Left ventricle myocardium superior (tissue), 1 donor: Measurements from ENCODE around the gene C1orf115. TPM values are rescaled to one million over a fixed set of nuclear protein-coding genes. Genes with fewer than 3 reads are reported as not detected.
"Not testable (repeated sequence)": the region's sequence is repeated elsewhere in the genome, so short reads cannot be mapped to it uniquely, and the experiment has no call there.

ENCODE experiments used
- ATAC-seq: fragments of 200-7000 bp; cut with Tn5 transposase; one replicate; pipeline ENCODE4 v1.9.1; 2020; ENCODE audit warnings: mild to moderate bottlenecking, moderate library complexity
- DNase-seq: peaks from one replicate; pipeline ENCODE4 v3.0.0-alpha.2; 2020
- intact Hi-C: fragments of 100-400 bp; cut with micrococcal nuclease; formaldehyde crosslinking; loops from one replicate; pipeline ENCODE4 v1.11.0; 2022
- total RNA-seq: library from RNA; stranded (reverse); fragmentation: NEBNext Ultra II Directional; extraction: Animal tissue kit (Norgen Biotek cat#: 25700); gene quantifications from one replicate; pipeline ENCODE4 v1.2.1, GENCODE V29; 2021
- donor health status: DM: no; HTN: yes; CAD: no; lungs with severe emphysema.

Gene C1orf115
- total RNA-seq, 1 donor from 2014 or later, result 22.7 TPM

GRCh38 chr1:220710333-220710732 lies 20.2 kb downstream of the C1orf115 start:
- ATAC-seq (no peak), DNase-seq (no peak)
- intact Hi-C loops, result no loop called here

GRCh38 chr1:220711056-220711809 lies 21.1 kb downstream of the C1orf115 start:
- intact Hi-C loops, result no loop called here
- ATAC-seq, result peak; percentile 25
- DNase-seq, result no peak

DNA sequence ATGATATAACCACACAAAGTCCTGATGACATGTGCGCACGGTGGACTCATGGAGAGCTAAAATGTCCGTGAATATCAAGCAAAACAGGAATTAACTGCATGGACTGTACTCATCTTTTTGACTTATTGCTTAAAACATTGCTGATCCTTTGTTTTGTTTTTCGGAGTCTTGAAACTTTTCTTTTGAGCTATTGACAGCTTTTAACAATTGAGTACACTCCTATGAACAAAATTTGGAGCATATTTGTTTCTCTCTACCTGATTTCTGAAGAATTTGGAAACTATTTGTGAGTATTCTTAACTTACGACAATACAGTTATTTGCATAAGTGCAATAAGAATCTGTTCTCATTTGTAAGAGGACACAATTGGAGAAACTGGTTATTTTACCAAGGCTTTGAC lies 25.8 kb downstream of the C1orf115 start:
- DNase-seq, ATAC-seq, intact Hi-C loops: not testable (repeated sequence)

- DNase-seq (no peak), ATAC-seq (no peak)
- intact Hi-C loops, result no loop called here
Observed at GRCh38 chr1:220717800-220718640, 27.9 kb downstream of the C1orf115 start.

DNA sequence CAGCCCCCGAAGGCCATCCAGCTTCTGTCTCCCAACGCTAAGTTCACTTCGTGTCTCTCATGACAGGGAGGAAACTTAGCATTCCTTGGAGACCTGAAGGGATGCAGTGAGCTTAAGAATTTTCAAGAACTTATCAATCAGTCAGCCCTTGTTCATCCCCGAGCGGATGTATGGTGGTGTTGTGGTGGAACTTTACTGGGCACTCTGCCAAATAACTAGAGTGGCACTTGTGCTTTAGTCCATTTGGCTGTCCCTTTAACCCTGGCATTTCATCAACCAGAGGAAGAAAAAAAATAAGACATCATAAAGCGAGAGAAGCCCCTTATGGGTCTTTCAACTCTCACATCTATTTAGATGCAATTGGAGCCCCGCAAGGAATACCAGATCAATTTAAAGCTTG lies 31.1 kb downstream of the C1orf115 start:
- intact Hi-C loops, result loop anchor here (5.0 kb wide), 1 partner anchor 39 kb away; no protein-coding TSS in a partner anchor
- not testable (repeated sequence) for DNase-seq, ATAC-seq

DNA sequence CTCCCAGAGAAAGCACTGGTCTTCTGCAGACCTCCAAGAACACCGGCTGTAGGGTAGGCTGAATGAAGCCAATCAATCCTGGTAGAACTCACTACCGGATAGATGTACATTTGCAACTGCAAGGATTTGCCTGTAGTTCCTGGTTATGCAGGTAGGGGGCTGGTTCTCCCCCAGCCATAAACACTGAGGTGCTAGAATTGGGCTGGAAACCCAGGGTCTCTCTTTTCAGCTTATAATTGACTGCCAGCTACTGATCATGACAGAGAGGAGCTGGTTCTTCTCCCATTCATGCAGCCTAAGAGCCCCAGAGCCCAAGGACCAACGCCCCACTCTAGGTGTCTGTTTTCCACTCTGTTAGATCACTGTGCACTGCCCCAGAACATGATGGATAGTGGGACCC lies 36.5 kb downstream of the C1orf115 start:
- intact Hi-C loops, result no loop called here
- ATAC-seq (no peak), DNase-seq (no peak)

DNA sequence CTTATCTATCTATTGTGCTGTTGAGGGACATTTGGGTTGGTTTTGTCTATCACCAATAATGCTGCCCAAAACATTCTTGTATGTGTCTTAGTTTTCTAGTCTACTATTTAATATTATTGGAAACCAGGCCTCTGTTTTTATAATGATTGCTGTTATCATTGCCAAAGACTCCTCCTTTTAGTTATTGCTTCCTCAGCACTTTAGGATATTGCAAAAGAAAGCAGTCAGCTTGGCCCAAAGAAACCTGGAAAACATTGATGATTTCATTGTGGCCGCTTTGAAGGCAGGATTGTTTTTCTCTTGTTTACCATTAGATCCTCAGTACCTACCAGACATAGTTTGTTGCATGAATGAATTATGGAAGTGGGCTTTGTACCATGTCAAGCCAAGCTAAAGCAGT lies 37.4 kb downstream of the C1orf115 start:
- no peak for ATAC-seq
- intact Hi-C loops, result no loop called here
- no peak for DNase-seq

DNA sequence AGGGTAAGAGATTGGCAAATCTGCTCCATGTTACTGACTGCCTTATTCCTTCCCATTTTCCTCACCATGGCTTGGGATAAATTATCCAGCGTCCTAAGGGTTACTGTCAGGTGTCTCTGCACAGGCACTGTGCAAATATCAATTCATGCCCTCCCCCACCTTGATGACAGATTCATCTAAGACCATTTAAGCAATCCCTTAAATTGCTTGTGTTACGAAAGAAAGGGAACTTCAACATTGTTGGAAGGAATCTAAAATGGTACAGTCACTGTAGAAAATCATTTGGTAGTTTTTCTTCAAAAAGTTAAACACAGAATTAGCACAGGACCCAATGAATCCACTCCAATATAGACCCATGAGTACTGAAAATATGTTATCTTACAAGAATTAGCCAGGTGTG lies 40.3 kb downstream of the C1orf115 start:
- intact Hi-C loops, result loop anchor here (5.0 kb wide), 1 partner anchor 38 kb away; the partner anchor contains the start of gene C1orf115
- no peak for DNase-seq

GRCh38 chr1:220732137-220732536 lies 42.0 kb downstream of the C1orf115 start:
- ATAC-seq, result peak; percentile 14
- DNase-seq, result no peak
- intact Hi-C loops, result loop anchor here (5.0 kb wide), 1 partner anchor 40 kb away; the partner anchor contains the start of gene C1orf115

More for the DNA sequence above, 40.3 kb downstream of the C1orf115 start:
- ATAC-seq, result no peak

DNA sequence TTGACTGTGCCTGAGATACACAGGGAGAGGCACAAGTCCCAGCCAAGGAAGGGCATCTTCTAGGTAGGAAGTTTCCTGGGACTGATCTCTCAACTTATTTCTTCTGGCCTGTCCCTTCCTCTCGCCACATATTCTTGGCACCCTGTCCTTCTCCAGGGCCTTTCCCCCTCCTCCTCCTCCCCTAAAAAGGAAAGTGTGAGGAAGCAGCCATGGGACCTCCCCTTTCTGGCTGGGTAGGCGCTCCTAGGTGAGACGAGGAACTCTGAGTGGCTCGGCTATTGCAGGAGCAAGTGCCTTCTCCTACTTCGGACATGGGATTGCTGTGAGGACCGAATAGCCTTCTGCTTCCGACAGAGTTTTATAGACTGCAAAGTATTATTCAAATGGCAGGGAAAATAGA lies 42.5 kb downstream of the C1orf115 start:
- peak; percentile 87 for ATAC-seq
- intact Hi-C loops, result loop anchor here (5.0 kb wide), 1 partner anchor 40 kb away; the partner anchor contains the start of gene C1orf115
- peak; percentile 42 for DNase-seq

DNA sequence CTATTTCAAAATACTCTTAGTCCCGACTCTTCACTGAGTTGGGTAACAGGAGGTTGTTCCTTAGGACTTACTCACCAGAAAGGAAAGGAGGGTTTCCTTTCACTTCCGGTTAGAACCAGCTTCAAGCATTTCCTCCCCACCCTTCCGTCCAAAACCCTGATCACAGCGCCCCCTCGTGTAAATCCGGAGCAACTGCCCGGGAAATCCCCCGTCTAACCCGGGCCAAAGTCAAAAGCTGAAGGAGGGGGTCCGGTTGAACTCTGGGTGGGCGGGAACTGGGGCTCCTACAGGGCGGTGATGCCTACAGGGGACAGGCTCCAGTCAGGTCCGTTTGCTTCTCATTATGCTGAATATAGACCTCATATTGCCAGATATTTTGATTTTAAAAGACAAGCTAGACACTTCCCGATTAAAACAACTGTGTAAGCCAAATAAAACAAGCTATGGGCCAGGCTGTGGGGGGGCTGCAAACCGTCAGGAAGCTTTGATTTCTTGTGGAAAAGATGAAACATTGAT lies 43.0 kb downstream of the C1orf115 start:
- DNase-seq, result peak; percentile 72
- ATAC-seq, result peak; percentile 94
- intact Hi-C loops, result loop anchor here (5.0 kb wide), 1 partner anchor 41 kb away; the partner anchor contains the start of gene C1orf115

GRCh38 chr1:220734571-220735326 lies 44.6 kb downstream of the C1orf115 start:
- ATAC-seq, result no peak
- intact Hi-C loops, result loop anchor here (5.0 kb wide), 1 partner anchor 42 kb away; the partner anchor contains the start of gene C1orf115
- no peak for DNase-seq

DNA sequence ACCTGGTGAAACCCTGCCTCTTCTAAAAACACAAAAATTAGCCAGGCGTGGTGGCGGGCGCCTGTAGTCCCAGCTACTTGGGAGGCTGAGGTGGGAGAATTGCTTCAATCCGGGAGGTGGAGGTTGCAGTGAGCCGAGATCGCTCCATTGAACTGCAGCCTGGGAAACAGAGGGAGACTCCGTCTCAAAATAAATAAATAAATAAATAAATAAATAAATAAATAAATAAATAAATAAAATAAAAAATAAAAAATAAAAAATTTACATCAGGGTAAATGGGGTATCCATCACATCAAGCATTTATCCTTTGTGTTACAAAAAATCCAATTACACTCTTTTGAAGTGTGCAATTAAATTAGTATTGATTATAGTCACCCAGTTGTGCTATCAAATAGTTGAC lies 46.1 kb downstream of the C1orf115 start:
- intact Hi-C loops, ATAC-seq, DNase-seq: not testable (repeated sequence)

DNA sequence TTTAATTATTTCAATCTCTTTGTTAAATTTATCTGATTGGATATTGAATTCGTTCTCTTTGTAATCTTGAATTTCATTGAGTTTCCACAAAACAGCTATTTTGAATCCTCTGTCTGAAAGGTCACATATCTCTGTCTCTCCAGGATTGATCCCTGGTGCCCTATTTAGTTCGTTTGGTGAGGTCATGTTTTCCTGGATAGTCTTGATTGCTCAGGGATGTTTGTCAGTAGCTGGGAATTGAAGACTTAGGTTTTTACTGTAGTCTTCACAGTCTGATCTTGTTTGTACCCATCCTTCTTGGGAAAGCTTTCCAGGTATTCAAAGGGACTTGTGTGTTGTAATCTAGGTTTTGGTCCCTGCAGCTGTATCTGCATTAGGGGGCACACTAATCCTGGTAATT lies 51.2 kb downstream of the C1orf115 start:
- no peak for ATAC-seq
- DNase-seq, result no peak
- intact Hi-C loops, result no loop called here

DNA sequence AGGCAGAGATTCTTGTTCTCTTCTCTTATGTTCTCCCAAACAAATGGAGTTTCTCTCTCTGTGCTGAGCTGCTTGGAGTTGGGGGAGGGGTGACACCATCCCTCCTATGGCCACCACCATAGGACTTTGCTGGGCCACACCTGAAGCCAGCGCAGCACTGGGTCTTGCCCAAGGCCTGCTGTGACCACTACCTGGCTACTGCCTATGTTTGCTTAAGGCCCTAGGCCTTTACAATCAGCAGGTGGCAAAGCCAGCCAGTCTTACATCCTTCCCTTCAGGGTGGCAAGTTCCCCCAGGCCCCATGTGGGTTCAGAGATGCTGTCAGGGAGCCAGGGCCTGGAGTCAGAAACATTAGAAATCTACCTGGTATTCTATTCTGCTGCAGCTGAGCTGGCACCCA lies 51.7 kb downstream of the C1orf115 start:
- no peak for DNase-seq

DNA sequence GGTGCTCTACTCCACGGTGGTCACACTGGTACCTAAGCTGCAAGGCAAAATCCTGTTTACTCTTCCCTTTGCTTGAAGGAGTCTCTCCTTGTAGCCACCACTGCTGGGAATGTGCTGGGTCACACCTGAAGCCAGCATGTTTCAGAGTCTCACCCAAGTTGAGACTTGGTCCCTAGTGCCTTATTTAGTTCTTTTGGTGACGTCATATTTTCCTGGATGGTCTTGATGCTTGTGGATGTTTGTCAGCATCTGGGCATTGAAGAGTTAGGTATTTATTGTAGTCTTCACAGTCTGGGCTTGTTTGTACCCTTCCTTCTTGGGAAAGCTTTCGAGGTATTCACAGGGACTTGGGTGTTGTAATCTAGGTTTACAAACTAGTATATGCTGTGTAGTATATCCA lies 52.4 kb downstream of the C1orf115 start:
- intact Hi-C loops, result no loop called here
- no peak for DNase-seq
- no peak for ATAC-seq

More for the DNA sequence above, 51.7 kb downstream of the C1orf115 start:
- intact Hi-C loops, result no loop called here
- ATAC-seq, result no peak

DNA sequence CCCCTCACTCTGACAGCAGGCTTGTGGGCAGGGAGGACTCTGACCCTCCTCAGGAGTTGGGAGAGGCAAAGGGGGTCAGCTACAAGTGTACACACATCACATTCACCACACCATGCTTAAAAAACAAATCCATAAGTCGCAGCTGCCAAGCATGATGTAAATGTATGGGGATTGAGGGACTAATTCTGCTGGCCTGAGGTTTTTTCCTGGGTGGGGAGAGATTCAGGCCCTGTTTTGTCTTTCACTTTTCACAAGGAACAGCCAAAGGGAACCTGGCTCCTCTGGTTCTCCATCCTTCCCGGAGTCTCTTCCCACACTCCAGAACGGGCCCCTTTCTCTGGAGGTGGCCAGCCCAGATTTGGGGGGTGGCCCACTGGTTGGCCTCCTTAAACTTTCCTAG lies 56.7 kb downstream of the C1orf115 start:
- intact Hi-C loops, result no loop called here
- DNase-seq (no peak), ATAC-seq (no peak)

DNA sequence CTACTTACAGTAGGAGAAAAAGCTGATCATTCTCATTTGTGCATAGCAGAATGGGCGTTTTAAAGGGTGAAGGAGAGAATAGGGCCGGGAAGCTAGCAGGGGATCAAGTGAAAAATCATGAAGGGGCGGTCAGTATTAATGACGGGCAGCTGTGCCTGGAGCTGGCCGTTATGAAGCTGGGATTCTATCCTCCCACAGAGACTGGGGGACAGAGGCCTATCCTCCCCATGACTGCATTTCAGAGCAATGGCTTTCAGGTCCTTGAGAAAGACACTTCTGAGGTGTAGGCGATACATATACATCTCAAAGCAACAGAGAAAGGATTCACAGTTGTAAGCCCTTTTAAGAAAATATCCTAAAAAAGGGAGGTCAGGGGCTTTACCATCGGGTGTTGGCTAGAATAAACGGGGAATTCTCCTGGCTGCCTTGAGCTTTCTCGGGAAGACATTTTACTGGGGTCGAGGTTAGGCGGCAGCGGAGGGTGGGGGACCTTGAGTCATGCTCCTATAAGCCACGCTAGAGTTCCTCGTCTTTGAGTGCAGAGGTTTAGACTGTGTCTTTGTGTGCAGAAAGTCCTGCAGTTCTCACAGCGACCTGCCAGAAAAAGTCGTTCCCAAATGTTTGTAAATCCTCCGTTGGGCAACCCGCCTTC lies 57.4 kb downstream of the C1orf115 start:
- intact Hi-C loops, result no loop called here
- DNase-seq (no peak), ATAC-seq (peak; percentile 25)
